Stimulated activated CD4-positive, alpha-beta T cell treated with anti-CD3 and anti-CD28 coated beads, Interleukin-15, amount 100 ng/mL, for 24 hours (primary cell): ENCODE measurements around the gene IDI1.
"Not testable (repeated sequence)": the region's sequence is repeated elsewhere in the genome, so short reads cannot be mapped to it uniquely, and the experiment has no call there.

Source experiments
- DNase-seq: peaks from one replicate; pipeline ENCODE4 v3.0.0-alpha.2; 2020

Gene IDI1

DNA sequence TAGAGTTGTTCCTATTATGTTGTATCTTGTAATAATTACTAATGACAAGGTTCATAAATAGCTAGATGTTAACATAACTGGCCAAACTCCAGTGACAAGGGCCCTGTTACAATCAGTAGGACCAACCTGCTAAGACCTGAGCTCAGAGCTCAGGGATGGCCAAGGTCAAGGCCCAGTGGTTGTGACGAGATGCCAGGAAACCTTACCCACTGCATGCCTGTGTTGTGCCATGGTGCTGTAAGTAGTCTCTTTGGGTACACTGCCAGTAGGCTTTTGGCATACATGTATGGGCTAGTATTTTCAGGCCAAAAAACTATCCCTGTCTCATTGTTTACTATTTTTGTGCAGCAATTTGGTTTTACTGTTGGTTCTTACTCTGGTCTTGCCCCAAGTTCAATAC is 15.3 kb downstream of the IDI1 start:
- no peak for DNase-seq

DNA sequence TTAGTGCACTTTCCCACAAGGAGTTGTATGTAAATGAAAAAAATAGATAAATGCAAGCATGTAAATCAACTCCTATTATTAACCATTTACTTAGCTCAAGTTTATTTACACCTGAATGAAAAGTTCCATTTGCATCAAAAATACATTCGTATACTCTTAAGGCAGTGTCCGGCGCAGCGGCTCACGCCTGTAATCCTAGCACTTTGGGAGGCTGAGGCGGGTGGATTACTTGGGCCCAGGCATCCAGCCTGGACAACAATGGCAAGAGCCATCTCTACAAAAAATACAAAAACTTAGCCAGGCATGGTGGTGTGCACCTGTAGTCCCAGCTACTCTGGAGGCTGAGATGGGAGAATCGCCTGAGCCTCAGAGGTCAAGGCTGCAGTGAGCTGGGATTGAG is 19.1 kb downstream of the IDI1 start:
- DNase-seq: no peak

DNA sequence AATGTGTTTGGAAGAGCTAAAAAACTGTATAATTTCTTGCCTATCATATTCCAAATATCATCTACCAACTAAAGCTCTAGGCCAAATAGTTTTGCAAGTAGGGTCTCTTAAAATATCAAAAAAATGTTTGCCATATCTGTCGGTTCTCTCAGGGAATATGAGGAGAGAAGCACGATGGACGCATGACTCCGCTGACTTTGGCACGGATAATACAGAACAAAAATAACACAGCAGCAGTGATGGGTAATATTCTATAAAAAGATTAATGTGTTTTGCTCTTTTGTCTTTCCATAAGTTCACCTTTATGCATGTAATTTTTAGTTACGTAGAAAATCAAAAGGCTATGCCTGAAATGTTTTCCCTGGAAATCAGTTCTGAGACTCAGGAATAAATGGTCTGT is 22.3 kb downstream of the IDI1 start:
- no peak for DNase-seq

DNA sequence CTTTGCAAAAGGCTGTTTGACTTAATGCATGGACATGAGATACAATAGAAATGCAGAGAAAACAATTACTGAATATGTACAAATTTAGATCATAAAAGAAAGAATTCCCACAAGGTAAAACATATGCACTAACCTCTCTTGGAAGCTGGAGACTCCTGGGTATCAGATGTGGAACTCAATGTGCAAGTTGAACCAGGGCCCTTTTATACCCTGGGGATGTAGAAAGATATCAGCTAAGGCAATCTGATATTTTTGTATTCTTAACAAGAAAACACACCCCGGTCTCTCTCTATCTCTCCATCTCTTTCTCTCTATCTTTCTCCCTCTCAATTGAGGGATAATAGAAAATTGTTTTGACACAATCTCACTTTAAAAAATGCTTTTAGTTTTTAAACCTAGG is 23.2 kb downstream of the IDI1 start, which contains the start of gene IDI2:
IDI2 (minus strand) TSS at position 177 of the 400 bp plus-strand sequence. CDS start 1,136 bp downstream, outside the sequence.
- no peak for DNase-seq

DNA sequence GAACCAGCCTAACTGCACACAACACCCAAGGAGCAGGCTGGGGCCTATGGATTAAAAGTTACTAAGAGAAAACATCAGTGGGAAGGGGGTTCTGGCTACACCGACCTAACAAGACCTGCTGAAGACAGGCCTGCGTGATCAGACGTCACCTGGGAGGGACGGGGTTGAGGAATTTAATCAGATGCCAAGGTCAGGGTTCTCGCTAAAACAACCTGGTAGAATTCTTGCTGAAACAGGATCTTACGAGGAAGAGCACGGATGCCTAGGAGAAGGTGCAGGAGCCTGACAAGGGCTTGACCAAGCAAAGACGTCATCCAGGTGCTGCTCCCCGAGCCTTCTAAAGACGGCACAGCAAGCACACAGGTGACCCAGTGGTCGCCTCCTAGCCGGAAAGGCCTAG is 24.8 kb downstream of the IDI1 start:
- DNase-seq: no peak

DNA sequence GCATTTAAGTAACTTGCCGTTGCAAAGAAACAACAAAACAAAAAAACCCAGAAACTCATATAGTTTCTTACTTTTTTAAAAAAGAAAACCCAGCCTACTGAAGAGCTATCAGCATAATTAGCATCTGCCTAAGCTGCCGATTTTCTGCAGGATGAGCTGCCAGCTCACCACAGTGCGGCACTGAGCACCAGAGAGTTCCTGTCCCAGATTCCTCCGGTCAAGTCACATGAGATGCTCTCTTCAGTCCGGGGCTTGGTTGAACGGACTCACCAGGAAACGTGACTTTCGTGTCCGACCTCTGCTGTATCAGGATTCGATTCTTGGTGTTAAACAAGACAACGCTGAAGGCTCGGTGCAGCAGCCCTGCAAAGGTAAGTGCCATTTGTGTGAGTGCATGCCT is 26.5 kb downstream of the IDI1 start:
- DNase-seq: no peak

DNA sequence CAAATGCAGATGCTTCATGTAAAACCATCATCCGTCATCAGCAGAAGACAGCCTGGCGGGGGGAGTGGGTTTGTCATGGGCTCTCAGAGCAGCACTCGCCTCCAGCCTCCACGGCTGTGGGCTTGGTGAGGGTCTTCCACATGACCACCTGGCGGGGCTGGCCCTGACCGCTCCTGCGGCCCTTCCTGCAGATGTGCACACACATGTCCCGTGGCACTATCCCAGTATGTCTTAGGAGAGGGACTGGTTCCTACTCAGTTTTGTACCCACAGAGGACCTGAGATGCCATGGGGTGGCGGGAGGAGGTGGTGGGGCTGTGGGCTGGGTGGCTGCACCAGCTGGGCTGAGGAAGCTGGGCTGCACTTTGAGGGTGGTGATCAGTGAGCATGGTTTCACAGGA is 28.0 kb downstream of the IDI1 start:
- DNase-seq: no peak

DNA sequence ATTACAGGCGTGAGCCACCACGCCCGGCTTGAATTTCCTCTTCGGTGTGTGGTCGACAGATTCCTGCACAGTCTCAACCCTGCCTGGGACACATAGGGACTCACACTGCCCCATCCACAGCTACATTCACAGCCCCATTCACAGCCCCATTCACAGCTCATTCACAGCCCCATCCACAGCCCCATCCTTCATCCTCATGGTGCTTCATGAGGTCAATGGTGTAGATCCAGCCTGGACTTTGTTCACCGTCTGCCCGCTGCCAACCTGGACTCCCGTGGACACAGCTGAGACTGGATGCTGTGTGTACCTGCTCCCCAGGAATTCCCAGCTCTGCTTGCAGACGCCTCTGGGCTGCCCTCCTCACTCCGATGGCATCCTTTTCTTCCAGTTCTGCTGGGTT is 28.5 kb downstream of the IDI1 start:
- no peak for DNase-seq

DNA sequence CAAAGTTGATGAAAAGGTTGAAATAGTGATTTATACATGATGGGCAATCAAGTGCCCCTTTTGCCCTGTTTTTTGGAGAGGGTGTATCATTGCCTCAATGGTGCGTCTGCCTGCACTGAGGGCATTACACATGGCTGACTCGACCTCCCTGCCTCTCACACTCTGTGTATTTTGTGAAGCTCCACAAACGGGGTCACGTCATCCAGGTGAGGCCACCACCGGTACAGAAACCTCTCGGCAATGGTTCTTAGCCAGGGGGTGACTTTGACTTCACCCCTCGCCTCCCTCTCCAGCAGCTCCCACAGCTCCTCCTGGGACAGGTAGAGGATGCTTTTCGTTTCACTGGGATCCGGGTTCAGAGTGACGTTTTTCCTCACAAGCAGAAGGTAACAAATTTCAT is 29.6 kb downstream of the IDI1 start:
- DNase-seq: no peak

DNA sequence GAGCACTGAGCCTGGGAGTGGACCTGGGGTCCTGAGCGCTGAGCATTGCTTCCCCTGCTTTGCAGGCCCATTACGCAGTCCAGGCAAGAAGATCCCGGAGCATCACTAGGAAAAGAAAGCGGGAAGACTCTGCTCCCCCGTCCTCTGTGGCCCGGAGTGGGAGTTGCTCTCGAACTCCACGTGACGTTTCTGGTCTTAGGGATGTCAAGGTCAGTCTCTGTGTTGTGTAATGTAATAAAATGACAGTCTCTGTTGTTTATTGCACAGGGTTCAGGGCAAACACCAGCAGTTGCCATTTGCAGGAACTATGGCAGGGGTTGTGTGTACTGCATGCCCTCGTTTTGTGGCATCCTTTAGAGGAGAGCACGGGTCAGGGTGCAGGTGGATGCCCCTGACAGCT is 33.2 kb downstream of the IDI1 start:
- no peak for DNase-seq

DNA sequence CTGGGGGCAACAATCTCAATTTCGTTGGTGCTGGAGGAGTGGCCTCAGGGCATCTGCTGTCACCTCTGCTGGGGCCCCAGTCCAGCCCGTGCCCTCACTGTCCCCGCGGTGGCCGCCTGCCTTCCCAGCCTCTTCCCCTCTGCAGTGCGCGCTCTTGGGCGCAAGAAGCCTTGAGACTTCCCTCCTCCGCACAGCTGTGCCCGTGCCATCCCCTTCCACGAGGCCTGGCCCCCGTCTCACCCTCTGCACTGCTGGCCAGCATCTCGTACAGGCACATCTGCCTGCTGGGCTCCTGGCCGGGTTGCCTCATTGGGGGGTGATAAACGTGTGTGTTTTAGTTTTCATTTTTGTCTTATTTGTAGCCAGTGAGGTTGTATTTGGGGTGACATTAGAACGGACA is 37.2 kb downstream of the IDI1 start:
- DNase-seq: no peak

DNA sequence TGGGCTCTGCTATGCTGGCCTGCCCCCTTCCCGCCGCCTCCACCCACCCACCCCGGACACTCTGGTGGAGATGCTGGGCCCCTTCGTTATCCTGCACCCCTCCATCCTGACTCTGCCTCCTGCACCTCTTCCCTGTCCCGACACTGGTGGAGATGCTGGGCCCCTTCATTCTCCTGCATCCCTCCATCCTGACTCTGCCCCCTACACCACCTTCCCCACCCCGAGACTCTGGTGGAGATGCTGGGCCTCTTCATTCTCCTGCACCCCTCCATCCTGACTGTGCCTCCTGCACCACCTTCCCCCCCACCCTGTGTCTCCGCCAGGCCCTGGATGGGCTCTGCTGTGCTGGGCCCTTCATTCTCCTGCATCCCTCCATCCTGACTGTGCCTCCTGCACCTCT is 38.2 kb downstream of the IDI1 start:
- DNase-seq: no peak

DNA sequence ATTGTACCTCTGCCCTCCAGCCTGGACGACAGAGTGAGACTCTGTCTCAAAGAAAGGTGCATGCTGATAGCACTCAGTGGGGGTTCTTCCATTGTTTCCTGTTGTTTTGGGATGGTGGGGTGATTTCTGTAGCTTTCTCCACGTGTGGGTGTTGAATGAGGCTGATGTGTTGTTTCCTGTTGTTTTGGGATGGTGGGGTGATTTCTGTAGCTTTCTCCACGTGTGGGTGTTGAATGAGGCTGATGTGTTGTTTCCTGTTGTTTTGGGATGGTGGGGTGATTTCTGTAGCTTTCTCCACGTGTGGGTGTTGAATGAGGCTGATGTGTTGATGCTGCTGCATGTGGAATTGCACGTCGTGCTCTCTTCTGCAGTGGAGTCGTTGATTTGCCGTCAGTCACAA is 39.0 kb downstream of the IDI1 start:
- not testable (repeated sequence) for DNase-seq

DNA sequence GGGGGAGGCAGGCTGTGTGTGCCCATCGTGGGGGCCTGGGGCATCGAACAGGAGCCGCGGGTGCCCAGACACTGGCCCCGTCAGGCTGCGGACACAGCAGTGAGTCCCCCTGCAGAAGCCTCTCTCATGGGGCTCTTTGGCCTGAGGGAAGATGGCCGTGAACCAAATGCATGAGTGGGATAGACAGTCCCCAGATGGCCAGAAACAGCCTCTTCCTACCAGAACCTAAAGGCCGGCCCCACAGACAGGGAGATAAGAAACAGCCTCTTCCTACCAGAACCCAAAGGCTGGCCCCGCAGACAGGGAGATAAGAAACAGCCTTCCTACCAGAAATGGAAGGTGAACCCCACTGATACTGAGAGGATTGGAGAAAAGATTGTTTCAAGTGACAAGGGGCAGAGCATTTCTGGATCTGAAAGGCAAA is 39.8 kb downstream of the IDI1 start:
- no peak for DNase-seq

DNA sequence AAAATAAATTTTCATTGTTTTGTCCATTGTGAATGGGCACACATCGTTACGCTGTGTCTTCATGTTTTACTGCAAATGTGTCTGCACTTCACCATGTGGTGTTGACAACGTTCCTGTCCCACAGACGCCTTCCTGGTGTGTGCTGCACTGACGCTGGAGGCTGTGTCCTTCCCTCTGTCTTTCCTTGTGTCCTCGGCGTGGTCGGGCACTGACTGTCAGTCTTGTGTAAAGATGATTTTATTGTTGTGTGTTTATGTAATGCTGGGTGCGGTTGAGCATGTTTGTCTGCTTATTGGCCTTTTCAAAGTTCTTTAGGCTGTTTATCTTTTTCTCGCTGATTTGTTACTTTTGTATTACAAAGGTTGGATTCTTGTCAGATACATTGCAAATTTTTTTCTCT is 41.3 kb downstream of the IDI1 start:
- DNase-seq: no peak

DNA sequence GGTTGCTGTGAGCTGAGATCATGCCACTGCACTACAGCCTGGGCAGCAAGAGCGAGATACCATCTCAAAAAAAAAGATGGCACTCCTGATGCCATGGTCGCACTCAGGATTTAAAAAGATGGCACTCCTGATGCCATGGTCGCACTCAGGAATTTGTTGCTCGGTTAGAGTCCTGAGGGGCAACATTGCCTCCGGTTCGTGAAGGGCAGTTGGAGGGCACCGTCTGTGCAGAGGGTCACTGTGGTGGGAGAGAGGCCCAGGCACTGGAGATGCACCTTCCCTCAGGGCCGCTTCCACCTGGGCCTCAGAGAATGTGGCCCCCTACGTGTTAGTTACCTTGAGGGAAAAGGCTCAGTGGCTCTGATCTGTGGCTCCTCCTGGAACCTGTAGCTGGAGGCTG is 42.3 kb downstream of the IDI1 start:
- no peak for DNase-seq

DNA sequence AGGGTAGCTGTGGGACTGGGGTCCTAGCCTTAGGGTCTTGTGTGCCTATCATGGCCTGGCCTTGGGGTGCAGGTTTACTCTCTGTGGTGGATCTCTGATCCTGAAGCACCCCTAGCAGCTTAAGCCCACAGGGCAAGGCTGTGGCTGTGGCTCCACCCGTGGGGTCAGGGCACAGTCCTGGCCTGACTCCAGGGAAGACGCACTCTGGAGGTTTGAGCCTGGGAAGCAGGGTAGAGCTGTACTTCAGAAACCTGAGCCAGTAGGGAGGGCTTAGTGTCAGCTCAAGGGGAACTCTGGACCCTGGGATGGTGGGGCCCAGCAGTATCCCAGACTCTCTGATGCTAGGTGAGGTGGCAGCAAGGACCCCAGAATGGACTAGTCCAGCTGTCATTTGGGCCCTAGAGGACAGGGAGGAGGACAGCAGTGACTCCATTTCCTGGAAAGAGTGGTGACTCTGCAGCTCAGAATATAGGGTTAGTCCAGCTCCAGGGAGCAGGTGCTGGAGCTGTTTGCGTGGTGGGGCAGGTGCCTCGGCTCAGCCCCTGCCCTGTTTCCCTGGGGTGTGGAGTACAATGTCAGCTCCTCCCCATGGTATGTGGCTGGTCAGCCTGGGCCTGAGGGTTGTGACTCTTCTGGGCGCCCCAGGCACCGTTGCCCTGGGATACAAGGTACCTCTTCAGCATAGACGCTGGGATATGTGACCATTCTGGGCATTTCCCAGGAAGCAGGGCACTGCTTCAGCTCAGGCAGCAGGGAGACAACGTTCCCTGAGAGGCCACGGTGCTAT is 44.8 kb downstream of the IDI1 start:
- DNase-seq: no peak

DNA sequence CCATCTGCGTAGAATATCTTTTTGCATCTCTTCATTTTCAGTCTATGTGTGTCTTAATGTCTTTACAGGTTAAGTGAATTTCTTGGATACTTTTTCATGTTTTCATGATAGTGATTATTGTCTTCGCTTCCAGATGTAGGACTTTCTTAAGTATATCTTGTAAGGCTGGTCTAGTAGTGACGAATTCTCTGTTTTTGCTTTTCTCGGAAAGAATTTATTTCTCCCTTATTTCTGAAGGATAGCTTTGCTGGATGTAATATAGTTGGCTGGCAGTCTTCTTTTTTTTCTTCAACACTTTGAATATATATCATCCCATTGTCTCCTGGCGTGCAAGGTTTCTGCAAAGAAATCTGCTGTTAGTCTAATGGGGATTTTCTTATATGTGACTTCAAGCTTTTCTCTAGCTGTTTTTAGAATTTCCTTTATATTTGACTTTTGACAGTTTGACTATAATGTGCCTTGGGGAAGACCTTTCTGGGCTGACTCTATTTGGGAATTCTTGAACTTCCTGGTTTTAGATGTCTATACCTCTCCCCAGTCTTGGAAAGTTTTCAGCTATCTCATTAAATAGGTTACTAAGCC is 46.4 kb downstream of the IDI1 start:
- DNase-seq: no peak

DNA sequence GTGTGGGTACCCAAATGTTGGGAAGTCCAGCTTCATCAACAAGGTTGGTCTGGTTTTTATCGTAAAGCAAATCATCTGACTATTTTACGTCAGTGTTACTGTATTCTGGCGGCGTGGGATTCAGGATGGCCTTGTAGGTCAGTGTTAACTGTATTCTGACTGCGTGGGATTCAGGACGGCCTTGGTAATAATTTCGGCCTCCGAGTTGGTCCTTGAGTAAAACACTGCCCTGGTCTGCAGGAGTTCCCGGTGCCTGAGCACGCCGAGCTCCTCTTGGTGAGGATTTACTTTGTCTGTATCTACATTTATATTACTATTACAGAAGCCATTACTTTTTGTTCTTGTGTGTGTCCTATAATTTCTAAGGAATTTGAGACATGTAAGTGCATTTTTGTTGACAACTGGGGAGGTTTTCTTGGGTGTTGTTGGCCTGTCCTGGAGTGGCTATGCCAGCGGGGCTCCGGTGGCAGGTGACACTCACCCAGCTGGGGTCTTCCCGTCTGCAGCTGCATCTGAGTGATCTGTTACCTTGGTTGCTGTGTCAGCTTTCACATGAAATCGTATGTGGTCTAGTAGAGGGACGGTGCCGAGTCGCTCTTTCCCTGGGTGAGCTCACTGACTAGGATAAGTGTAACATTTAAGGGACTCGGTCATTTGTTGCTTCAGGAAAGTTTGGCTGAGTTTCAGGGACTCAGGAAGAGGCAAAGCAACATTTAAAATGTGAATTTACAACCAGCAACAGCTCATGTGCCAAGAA is 51.5 kb downstream of the IDI1 start:
- DNase-seq: no peak

DNA sequence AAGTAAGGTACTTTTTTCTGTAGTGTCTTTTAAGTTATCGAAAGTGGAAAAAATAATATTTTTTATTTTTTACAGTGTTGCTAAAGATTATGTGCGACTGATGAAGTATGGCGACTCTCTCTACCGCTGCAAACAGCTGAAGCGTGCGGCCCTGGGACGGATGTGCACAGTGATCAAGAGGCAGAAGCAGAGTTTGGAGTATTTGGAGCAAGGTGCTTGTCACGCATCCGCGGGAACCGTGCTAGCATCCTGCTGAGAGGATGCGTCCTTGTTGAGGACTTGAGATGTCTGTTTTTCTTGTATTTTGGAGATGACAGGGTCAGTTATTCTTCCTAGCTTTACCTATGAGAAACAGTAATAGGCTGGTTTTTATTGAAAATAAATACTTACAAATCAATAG is 52.9 kb downstream of the IDI1 start:
- DNase-seq: no peak

DNA sequence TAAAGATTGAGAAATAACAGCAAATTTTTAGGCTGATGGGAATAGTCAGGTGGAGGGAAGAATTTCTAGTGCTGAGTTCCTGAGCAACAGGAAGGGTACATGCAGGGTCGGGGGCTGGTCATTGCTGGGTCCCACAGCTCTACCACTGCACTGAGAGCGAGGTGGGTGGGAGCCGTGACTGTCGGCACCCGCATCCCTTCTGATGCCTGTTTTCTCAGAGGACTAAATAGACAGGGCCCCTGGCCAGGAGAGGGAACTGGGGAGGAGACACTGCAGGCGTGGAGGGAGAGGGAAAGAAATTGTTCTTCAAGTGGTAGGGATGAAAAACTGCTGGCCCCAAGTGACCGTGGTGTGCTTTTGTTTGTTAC is 53.4 kb downstream of the IDI1 start:
- DNase-seq: no peak

DNA sequence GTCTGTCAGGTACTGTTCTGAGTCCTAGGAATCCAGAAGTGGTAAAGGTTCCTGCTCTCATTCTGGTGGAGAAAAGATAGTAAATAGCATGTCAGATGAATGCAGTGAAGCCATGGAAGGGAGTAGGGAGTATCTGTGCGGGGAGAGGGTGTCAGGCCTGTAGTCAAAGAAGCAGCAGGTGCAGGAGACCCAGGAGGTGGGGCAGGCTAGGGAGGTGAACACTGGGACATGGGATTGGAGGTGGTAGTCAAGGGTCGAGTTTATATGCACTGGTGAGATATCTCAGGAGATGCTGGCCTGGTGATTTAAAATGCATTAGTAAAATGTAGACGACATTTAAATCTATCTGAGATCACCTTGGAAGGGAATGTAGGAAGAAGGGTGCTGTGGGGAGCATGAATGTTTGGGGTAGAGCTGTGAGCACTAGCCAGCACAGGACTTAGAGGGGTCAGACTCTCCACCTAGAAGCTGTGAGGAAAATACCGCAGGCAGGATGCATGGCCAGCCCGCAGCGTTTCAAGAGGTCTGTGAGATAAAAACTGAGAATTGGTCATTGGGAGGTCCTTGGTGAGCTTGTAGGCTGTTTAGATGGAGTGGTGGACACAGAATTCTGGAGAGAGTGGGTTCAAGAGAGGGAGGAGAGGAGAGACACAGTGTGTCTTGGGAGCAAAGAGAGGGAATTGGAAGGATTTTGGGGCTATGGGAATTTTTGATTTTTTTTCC is 53.9 kb downstream of the IDI1 start:
- no peak for DNase-seq

DNA sequence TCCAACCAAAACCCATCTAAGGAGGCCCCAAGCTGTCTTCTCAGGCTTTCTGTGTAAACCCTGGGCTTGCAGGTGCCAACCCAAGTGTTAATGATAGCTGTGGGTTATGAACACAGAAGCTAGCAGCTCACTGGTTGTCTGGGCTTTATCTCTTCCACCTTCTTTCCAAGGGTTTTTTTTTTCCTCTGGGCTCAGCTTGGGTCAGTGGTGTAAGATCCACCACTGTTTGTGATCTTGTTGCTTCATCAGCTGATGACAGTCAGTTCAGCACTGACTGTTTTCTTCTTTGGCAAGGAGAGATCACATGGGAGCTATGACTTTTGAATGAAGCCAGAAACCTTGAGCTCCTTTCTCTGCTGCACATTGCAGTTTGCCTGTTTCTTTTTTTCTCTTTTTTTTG is 56.0 kb downstream of the IDI1 start:
- DNase-seq: no peak

DNA sequence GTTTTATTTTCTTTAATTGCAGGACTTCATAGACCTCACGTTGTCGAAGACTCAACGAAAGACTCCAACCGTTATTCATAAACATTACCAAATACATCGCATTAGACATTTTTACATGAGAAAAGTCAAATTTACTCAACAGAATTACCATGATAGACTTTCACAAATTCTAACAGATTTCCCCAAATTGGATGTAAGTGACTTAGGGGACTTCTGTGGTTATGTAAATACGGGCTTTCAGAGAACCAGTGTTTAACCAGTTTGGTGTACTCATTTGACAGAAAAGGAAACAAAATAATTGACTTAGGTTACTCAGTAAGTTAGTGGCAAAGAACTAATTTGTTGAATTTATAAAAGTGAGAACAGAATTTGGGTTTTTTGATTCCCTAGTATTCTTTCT is 56.5 kb downstream of the IDI1 start:
- DNase-seq: no peak
